Activated CD8-positive, alpha-beta memory T cell treated with anti-CD3 and anti-CD28 coated beads, Interleukin-2, amount 50 U/mL, for 1 hour (primary cell): Measurements from ENCODE around the gene CFAP92.

ENCODE experiments used
- DNase-seq: peaks from one replicate; pipeline ENCODE4 v3.0.0-alpha.2; 2020; ENCODE audit errors: extremely low read depth

The CFAP92 gene

GRCh38 chr3:128988286-128988685 is 5.6 kb downstream of the CFAP92 start:
- DNase-seq: no peak

GRCh38 chr3:128987302-128988100 is 6.4 kb downstream of the CFAP92 start:
- no peak for DNase-seq

GRCh38 chr3:128984596-128984995 is 9.3 kb downstream of the CFAP92 start:
- DNase-seq: no peak

- DNase-seq: no peak
Observed at GRCh38 chr3:128983293-128984069, 10.4 kb downstream of the CFAP92 start.

- no peak for DNase-seq
Observed at GRCh38 chr3:128975276-128975675, 18.6 kb downstream of the CFAP92 start.

- no peak for DNase-seq
Observed at GRCh38 chr3:128973988-128974564, 19.8 kb downstream of the CFAP92 start.

- DNase-seq: no peak
Observed at GRCh38 chr3:128971421-128972100, 22.3 kb downstream of the CFAP92 start.

GRCh38 chr3:128970740-128971047 is 23.2 kb downstream of the CFAP92 start:
- DNase-seq: no peak

GRCh38 chr3:128969993-128970739 is 23.7 kb downstream of the CFAP92 start:
- peak; percentile 36 for DNase-seq

GRCh38 chr3:128967748-128968355 is 26.0 kb downstream of the CFAP92 start:
- DNase-seq: no peak

- DNase-seq: no peak
Observed at GRCh38 chr3:128965818-128966217, 28.1 kb downstream of the CFAP92 start.

GRCh38 chr3:128965280-128965679 is 28.6 kb downstream of the CFAP92 start:
- no peak for DNase-seq

- no peak for DNase-seq
Observed at GRCh38 chr3:128956440-128956839, 37.4 kb downstream of the CFAP92 start.

- no peak for DNase-seq
Observed at GRCh38 chr3:128950223-128950938, 43.5 kb downstream of the CFAP92 start.

GRCh38 chr3:128949158-128949557 is 44.7 kb downstream of the CFAP92 start:
- DNase-seq: no peak

- no peak for DNase-seq
Observed at GRCh38 chr3:128946411-128946810, 47.5 kb downstream of the CFAP92 start.

GRCh38 chr3:128945878-128946175 is 48.0 kb downstream of the CFAP92 start:
- DNase-seq: no peak

GRCh38 chr3:128945041-128945877 is 48.6 kb downstream of the CFAP92 start:
- no peak for DNase-seq

- DNase-seq: no peak
Observed at GRCh38 chr3:128942161-128942952, 51.5 kb downstream of the CFAP92 start.
